GM12878 (cell line): ENCODE data around the gene CLEC4M. TPM values are rescaled to one million over a fixed set of nuclear protein-coding genes. Genes with fewer than 3 reads are reported as not detected.

Source experiments
- ATAC-seq: fragments of 200-7000 bp; cut with Tn5 transposase; 3 replicates; pipeline ENCODE4 v1.9.1; 2020; ENCODE audit warnings: mild to moderate bottlenecking, moderate library complexity
- BruUV-seq: library from RNA; stranded (reverse); fragments of 400-500 nt; replicated peaks from 2 replicates; lab custom pipeline; 2021; lab: Mats Ljungman, UMichigan
- CTCF ChIA-PET: fragments of 300-600 bp; sonication (Branson Sonifier 250); formaldehyde crosslinking; extraction: SDS; loops from one replicate; lab custom pipeline; 2021; ENCODE audit warnings: inconsistent platforms; lab: Yijun Ruan, JAX
- POLR2A ChIA-PET: fragments of 350-600 bp; formaldehyde crosslinking; extraction: SDS; loops from one replicate; lab custom pipeline; 2021; ENCODE audit warnings: inconsistent platforms; lab: Charles Lee
- RAD21 ChIA-PET: fragments of 300-600 bp; sonication (Branson Sonifier 250); formaldehyde crosslinking; loops from one replicate; lab custom pipeline; 2023; ENCODE audit warnings: antibody characterized with exemption; ENCODE audit not compliant: unreplicated experiment; lab: Charles Lee
- SMC1A ChIA-PET: fragments of 300-600 bp; sonication (Branson Sonifier 250); formaldehyde crosslinking; loops from one replicate; lab custom pipeline; 2023; ENCODE audit not compliant: unreplicated experiment, uncharacterized antibody; lab: Charles Lee
- DNase-seq: peaks from one replicate; pipeline ENCODE4 v3.0.0-alpha.2; 2011; ENCODE audit warnings: low read depth, low spot score
- FAIRE-seq: peaks from 3 replicates; lab custom pipeline; 2011; peaks lifted over from hg19 to GRCh38; lab: Jason Lieb, UNC
- H2AFZ ChIP-seq: 2 replicates; pipeline ENCODE4 v1.6.0; 2011; ENCODE audit warnings: low read depth, low read length, control low read depth; ENCODE audit not compliant: control insufficient read depth
- H3K27ac ChIP-seq: 2 replicates; pipeline ENCODE4 v1.5.1; 2011; ENCODE audit warnings: control low read depth; ENCODE audit not compliant: control insufficient read depth, insufficient read depth
- H3K27me3 ChIP-seq, 2 experiments: replicated peaks in 1 of 2; 2 replicates each; pipeline versions ENCODE4 v1.6.0 to v1.6.1; 2011; ENCODE audit warnings: low read length in 1 of 2; ENCODE audit not compliant: control insufficient read depth in 2 of 2, insufficient read depth in 2 of 2
- H3K36me3 ChIP-seq, 2 experiments: 2 replicates each; pipeline ENCODE4 v1.5.1; 2011; ENCODE audit warnings: low read length in 1 of 2; ENCODE audit not compliant: control insufficient read depth in 2 of 2, insufficient read depth in 2 of 2
- H3K4me1 ChIP-seq: 2 replicates; pipeline ENCODE4 v1.6.1; 2011; ENCODE audit warnings: mild to moderate bottlenecking, low read length, moderate library complexity, mixed read lengths; ENCODE audit not compliant: control insufficient read depth, insufficient read depth
- H3K4me2 ChIP-seq: 2 replicates; pipeline ENCODE4 v1.6.0; 2011; ENCODE audit warnings: control low read depth; ENCODE audit not compliant: control insufficient read depth, insufficient read depth
- H3K4me3 ChIP-seq: fragments of 200-600 bp; sonication (generic); 2 replicates; pipeline ENCODE4 v1.5.1; 2016
- H3K79me2 ChIP-seq: 2 replicates; pipeline ENCODE4 v1.6.0; 2011; ENCODE audit warnings: low read length; ENCODE audit not compliant: control insufficient read depth, insufficient read depth
- H3K9ac ChIP-seq: 2 replicates; pipeline ENCODE4 v1.8.0; 2011; ENCODE audit warnings: low read length, control low read depth, mixed read lengths; ENCODE audit not compliant: control insufficient read depth, insufficient read depth
- H3K9me3 ChIP-seq: replicated peaks from 3 replicates; pipeline ENCODE4 v1.5.1; 2011; ENCODE audit warnings: mild to moderate bottlenecking, low read length; ENCODE audit not compliant: control insufficient read depth, insufficient read depth
- H4K20me1 ChIP-seq: 2 replicates; pipeline ENCODE4 v1.6.0; 2011; ENCODE audit not compliant: control insufficient read depth, insufficient read depth
- BHLHE40 ChIP-seq, 2 experiments: fragments of 450-650 bp in 1 of 2; IDR thresholded peaks; 2 replicates each; pipeline ENCODE4 v1.6.1; 2011 to 2017; ENCODE audit warnings: low read depth in 2 of 2, borderline replicate concordance in 1 of 2, improper control_type of control experiment in 1 of 2, low read length in 1 of 2, mild to moderate bottlenecking in 1 of 2
- CBX5 ChIP-seq: sonication (generic); IDR thresholded peaks from 2 replicates; pipeline ENCODE4 v1.6.1; 2016; ENCODE audit warnings: low read depth, moderate library complexity, mild to moderate bottlenecking, inconsistent platforms
- RAD51 ChIP-seq: fragments of 450-650 bp; IDR thresholded peaks from 2 replicates; pipeline ENCODE4 v1.6.1; 2016; ENCODE audit warnings: moderate library complexity, mild to moderate bottlenecking, inconsistent platforms
- RUNX3 ChIP-seq: IDR thresholded peaks from 2 replicates; pipeline ENCODE4 v1.6.1; 2012; ENCODE audit warnings: low read length, inconsistent platforms
- WGBS: methylation state at CpG from one replicate; pipeline ENCODE4 v1.1.6; 2016; ENCODE audit warnings: low lambda C conversion rate; ENCODE audit not compliant: insufficient replicate concordance, insufficient coverage; ENCODE audit errors: missing lambda C conversion rate; 5-methylcytosine and 5-hydroxymethylcytosine counted together
- in situ Hi-C: fragments of 300-500 bp; cut with MboI; formaldehyde crosslinking; loops from 9 replicates; pipeline ENCODE4 v1.14.3; 2018; ENCODE audit warnings: mixed read lengths
- intact Hi-C: fragments of 100-400 bp; cut with micrococcal nuclease; formaldehyde crosslinking; loops from one replicate; pipeline ENCODE4 v1.14.2; 2022; ENCODE audit not compliant: unreplicated experiment
- polyA plus RNA-seq, 11 experiments: library from polyadenylated mRNA; depleted of rRNA in 4 of 11; unstranded in 6 of 11; stranded (reverse) in 5 of 11; fragments of >200 nt; fragmentation: Nextera tagmentation in 4 of 11; fragmentation: Illumina TruSeq in 1 of 11; extraction: Ambion mirVana in 4 of 11; extraction: Trizol in 1 of 11; gene quantifications; 1 replicate in 1 of 11; 2 replicates in 10 of 11; pipeline versions ENCODE4 v1.2.1 to v1.2.3, GENCODE V29; 2011 to 2016; ENCODE audit warnings: inconsistent platforms in 2 of 11, missing spikeins in 2 of 11, low read depth in 1 of 11
- total RNA-seq, 4 experiments: library from RNA; depleted of rRNA in 3 of 4; stranded (reverse); fragments of >200 nt in 3 of 4; fragmentation: Illumina TruSeq in 1 of 4; extraction: Trizol in 1 of 4; gene quantifications; 2 replicates each; pipeline versions ENCODE4 v1.2.1 to v1.2.3, GENCODE V29; 2013 to 2021
- TF ChIP-seq, protein P1 (sequence below): fragments of 450-650 bp; IDR thresholded peaks from 2 replicates; pipeline ENCODE4 v1.6.1; 2018; ENCODE audit warnings: mild to moderate bottlenecking, low read depth, moderate library complexity; ENCODE audit not compliant: partially characterized antibody

CLEC4M gene
- total and polyA plus RNA-seq, 10 of the 15 experiments (the other 5 are each of a cell fraction or from before 2014, with no cell fraction given), result 0.11 to 0.42 (median 0.25) TPM; not detected in 1

DNA sequence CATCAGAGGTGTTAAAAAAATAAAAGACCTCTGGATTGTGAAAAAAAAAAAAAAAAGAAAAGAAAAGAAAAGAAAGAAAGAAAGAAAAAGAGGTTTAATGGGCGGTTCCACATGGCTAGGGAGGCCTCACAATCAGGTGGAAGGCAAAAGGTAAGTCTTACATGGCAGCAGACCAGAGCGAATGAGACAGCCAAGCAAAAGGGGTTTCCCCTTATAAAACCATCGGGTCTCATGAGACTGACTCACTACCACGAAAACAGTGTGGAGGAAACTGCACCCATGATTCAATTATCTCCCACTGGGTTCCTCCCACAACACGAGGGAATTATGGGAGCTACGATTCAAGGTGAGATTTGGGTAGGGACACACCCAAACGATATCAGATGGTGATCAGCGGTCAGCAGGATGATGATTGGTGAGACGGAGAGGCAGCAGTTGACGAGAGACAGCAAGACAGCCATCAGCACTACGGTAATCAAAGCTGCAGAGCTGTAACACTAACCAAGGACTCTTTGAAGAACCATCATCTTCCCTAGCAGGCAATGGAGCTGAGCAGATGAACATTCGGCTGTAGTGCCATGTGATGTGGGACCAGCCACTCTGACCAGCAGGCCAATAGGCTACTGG, 11.8 kb upstream of the CLEC4M start (continued):
- peak in 1 of 2 experiments; percentile 38; a peak in 1 of 4 replicates for TF ChIP-seq BHLHE40 (IDR thresholded peaks at IDR 0.05; ENCODE audit: borderline replicate concordance in 1 of 2, low read depth in 2 of 2, low read length in 1 of 2)
- TF ChIP-seq, protein P1, sequence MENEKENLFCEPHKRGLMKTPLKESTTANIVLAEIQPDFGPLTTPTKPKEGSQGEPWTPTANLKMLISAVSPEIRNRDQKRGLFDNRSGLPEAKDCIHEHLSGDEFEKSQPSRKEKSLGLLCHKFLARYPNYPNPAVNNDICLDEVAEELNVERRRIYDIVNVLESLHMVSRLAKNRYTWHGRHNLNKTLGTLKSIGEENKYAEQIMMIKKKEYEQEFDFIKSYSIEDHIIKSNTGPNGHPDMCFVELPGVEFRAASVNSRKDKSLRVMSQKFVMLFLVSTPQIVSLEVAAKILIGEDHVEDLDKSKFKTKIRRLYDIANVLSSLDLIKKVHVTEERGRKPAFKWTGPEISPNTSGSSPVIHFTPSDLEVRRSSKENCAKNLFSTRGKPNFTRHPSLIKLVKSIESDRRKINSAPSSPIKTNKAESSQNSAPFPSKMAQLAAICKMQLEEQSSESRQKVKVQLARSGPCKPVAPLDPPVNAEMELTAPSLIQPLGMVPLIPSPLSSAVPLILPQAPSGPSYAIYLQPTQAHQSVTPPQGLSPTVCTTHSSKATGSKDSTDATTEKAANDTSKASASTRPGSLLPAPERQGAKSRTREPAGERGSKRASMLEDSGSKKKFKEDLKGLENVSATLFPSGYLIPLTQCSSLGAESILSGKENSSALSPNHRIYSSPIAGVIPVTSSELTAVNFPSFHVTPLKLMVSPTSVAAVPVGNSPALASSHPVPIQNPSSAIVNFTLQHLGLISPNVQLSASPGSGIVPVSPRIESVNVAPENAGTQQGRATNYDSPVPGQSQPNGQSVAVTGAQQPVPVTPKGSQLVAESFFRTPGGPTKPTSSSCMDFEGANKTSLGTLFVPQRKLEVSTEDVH, result no peak
- TF ChIP-seq RUNX3, result peak; percentile 68
- TF ChIP-seq, all 136 proteins: peak for 14

DNA sequence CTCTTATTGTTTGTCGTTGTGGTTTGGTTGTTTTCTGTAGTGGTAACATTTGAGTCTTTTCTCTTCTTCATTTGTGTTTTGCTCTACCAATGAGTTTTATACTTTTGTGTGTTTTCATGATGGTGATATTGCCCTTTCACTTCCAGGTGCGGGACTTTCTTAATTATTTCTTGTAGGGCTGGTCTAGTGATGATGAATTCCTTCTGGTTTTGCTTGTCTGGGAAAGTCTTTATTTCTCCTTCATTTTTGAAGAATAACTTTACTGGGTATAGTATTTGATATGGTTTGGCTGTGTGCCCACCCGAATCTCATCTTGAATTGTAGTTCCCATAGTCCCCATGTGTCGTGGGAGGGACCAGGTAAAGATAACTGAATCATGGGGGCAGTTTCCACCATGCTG, 6.8 kb upstream of the CLEC4M start:
- ChIA-PET SMC1A (no interaction called here), CTCF (no interaction called here), POLR2A (no interaction called here)
- H2AFZ ChIP-seq, result no peak overlapping the region
- H3K79me2 ChIP-seq, result no peaks in the 10 kb centered on the region
- peaks cover 2% of the 10 kb centered on the region; the same call in 1 of the 2 replicates for H3K4me1 ChIP-seq
- no peaks in the 10 kb centered on the region; a peak in 1 of 4 replicates for H3K27me3 ChIP-seq
- H3K9me3 ChIP-seq, result peaks cover 35% of the 10 kb centered on the region
- no peak for ATAC-seq
- DNase-seq, result no peak
- in situ Hi-C loops, result no loop called here
- no peak overlapping the region for H3K9ac ChIP-seq
- no TSS peak for BruUV-seq
- 2% methylated on average over 4 of the region's 4 CpGs for WGBS
- H3K36me3 ChIP-seq, result no peaks in the 10 kb centered on the region
- intact Hi-C loops, result no loop called here
- H3K27ac ChIP-seq, result no peak overlapping the region
- no peak for TF ChIP-seq RAD51
- peak; percentile 90 for TF ChIP-seq CBX5
- TF ChIP-seq, all 136 proteins: peak for 1
- FAIRE-seq, result no peak
- Histone ChIP-seq H3K4me3 (no peak overlapping the region), H3K4me2 (no peak overlapping the region), H4K20me1 (no peaks in the 10 kb centered on the region)
- RAD21 ChIA-PET, result no interaction called here
